ENCODE data around the gene HSD17B7. TPM values are rescaled to one million over a fixed set of nuclear protein-coding genes. Genes with fewer than 3 reads are reported as not detected.

The HSD17B7 gene
- total and polyA plus RNA-seq, 9 of the 15 experiments (the other 6 are each of a cell fraction or from before 2014, with no cell fraction given), result 12.7 to 48.7 (median 21.3) TPM

- TF ChIP-seq ZFP30 (CRISPR knock-in tag; IDR thresholded peaks at IDR 0.05; ENCODE audit: borderline replicate concordance), result no peak
- TF ChIP-seq ZNF184 (CRISPR knock-in tag; IDR thresholded peaks at IDR 0.05), result peak; percentile 57; the same call in 1 of the 2 replicates
- FAIRE-seq (no peak), DNase-seq (ENCODE audit: extremely low read depth in 1 of 4, low spot score in 3 of 4) (no peak), ATAC-seq (no peak)
- POLR2A ChIA-PET, result no interaction called here
- H2AFZ ChIP-seq (ENCODE audit: low read depth, low read length), result no peak overlapping the region
- no peaks in the 10 kb centered on the region for H3K9me3 ChIP-seq (replicated peaks; ENCODE audit: control insufficient read depth, insufficient read depth, low read depth, low read length)
- no peaks in the 10 kb centered on the region for H3K36me3 ChIP-seq (ENCODE audit: control insufficient read depth, insufficient read depth, low read length)
- no peak overlapping the region for H3K4me2 ChIP-seq (ENCODE audit: insufficient read depth, low read length)
- H4K20me1 ChIP-seq (replicated peaks; ENCODE audit: control insufficient read depth, insufficient read depth, low read length), result no peaks in the 10 kb centered on the region
- peaks cover 0 to 4% of the 10 kb centered on the region in 2 experiments; a peak in 2 of 5 replicates for H3K27me3 ChIP-seq (ENCODE audit: control insufficient read depth in 2 of 2, insufficient read depth in 2 of 2, low read length in 2 of 2)
- H3K9ac ChIP-seq (ENCODE audit: insufficient read depth in 1 of 2, low read depth in 2 of 2, low read length in 2 of 2), result no peak overlapping the region
- in situ Hi-C loops (cut with MboI) (loop anchor here (10.0 kb wide), 1 partner anchor 333 kb away; no protein-coding TSS in a partner anchor), intact Hi-C loops (cut with micrococcal nuclease) (no loop called here)
- CTCF ChIA-PET (ENCODE audit: low intra/inter-chr PET ratio), result no interaction called here
- no TSS peak for BruUV-seq (replicated peaks)
- no peaks in the 10 kb centered on the region for H3K9me1 ChIP-seq (ENCODE audit: control insufficient read depth, insufficient read depth, low read length)
- no peak overlapping the region for H3K27ac ChIP-seq (ENCODE audit: extremely low read depth, low read depth, low read length)
- no peak overlapping the region for H3K4me3 ChIP-seq
- WGBS (ENCODE audit: insufficient coverage, low coverage, missing lambda C conversion rate), result 0% methylated on average over 1 of the region's 1 CpG
- H3K4me1 ChIP-seq (replicated peaks in 1 of 2; ENCODE audit: control insufficient read depth in 2 of 2, insufficient read depth in 2 of 2, low read length in 2 of 2), result no peaks in the 10 kb centered on the region; a peak in 1 of 5 replicates
- no peaks in the 10 kb centered on the region for H3K79me2 ChIP-seq (ENCODE audit: control insufficient read depth, insufficient read depth, low read length)
Observed at GRCh38 chr1:162851341-162851740, 60.8 kb downstream of the HSD17B7 start.

DNA sequence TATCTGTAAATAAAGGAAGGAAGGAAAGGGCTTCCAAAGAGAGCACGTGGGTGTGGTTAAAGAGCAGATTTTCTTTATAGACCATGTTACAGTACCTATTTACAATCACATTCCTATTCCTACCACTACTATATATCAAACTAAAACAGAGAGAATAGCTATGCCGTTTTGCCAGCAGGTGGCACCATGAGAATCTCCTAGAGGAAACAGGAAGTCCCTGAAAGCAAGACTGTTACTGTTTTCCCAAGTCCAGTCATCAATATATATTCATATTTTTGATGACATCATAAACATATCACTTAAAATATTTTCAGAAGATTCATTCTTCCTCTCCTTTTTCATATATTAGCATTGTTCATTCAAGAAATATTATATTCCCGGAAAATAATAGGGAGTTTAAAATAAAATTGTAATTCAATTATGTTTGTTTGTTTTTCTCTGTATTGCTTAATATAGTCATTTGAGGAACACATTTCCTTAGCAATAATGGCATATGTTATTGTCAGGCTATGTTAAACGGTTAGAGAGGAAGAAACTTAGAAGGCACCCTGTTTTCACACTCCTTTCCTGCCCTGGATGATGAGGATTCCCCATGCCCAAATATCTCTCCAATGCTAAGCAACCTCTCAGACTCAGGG, 63.9 kb downstream of the HSD17B7 start:
- H3K79me2 ChIP-seq (ENCODE audit: control insufficient read depth, insufficient read depth, low read length), result no peaks in the 10 kb centered on the region
- no peak overlapping the region for H3K4me2 ChIP-seq (ENCODE audit: insufficient read depth, low read length)
- H3K9me1 ChIP-seq (ENCODE audit: control insufficient read depth, insufficient read depth, low read length), result no peaks in the 10 kb centered on the region
- BruUV-seq (replicated peaks), result no TSS peak
- H3K36me3 ChIP-seq (ENCODE audit: control insufficient read depth, insufficient read depth, low read length), result no peaks in the 10 kb centered on the region
- POLR2A ChIA-PET, result interaction anchor here (0.5 kb wide), 1 partner anchor 221 kb away, joined by 4 read pairs; no protein-coding TSS in a partner anchor
- FAIRE-seq, result peak; percentile 51
- WGBS (ENCODE audit: insufficient coverage, low coverage, missing lambda C conversion rate), result 2% methylated on average over 4 of the region's 4 CpGs
- CTCF ChIA-PET (ENCODE audit: low intra/inter-chr PET ratio), result interaction anchor here (1.2 to 1.6 kb wide), 2 partner anchors 321 to 461 kb away, joined by 7 to 19 read pairs; no protein-coding TSS in a partner anchor
- ATAC-seq, result peak; percentile 93
- H3K27me3 ChIP-seq (ENCODE audit: control insufficient read depth in 2 of 2, insufficient read depth in 2 of 2, low read length in 2 of 2), result 0 out of 5 replicates have a peak, but pooled peaks cover 3 to 4% of the 10 kb centered on the region in 2 experiments
- no peaks in the 10 kb centered on the region for H3K9me3 ChIP-seq (replicated peaks; ENCODE audit: control insufficient read depth, insufficient read depth, low read depth, low read length)
- peak; percentile 62 to 75 (median 67) for DNase-seq (ENCODE audit: extremely low read depth in 1 of 4, low spot score in 3 of 4)
- no peaks in the 10 kb centered on the region for H3K4me1 ChIP-seq (replicated peaks in 1 of 2; ENCODE audit: control insufficient read depth in 2 of 2, insufficient read depth in 2 of 2, low read length in 2 of 2)
- no peaks in the 10 kb centered on the region for H4K20me1 ChIP-seq (replicated peaks; ENCODE audit: control insufficient read depth, insufficient read depth, low read length)
- no peak overlapping the region for H3K27ac ChIP-seq (ENCODE audit: extremely low read depth, low read depth, low read length)
- peak overlapping the region; percentile 72 for H2AFZ ChIP-seq (ENCODE audit: low read depth, low read length)
- in situ Hi-C loops (cut with MboI) (loop anchor here (10.0 kb wide), 1 partner anchor 330 kb away; no protein-coding TSS in a partner anchor), intact Hi-C loops (cut with micrococcal nuclease) (loop anchor here (1.0 to 2.0 kb wide), 2 partner anchors 320 to 463 kb away; no protein-coding TSS in a partner anchor)
- no peak overlapping the region for H3K9ac ChIP-seq (ENCODE audit: insufficient read depth in 1 of 2, low read depth in 2 of 2, low read length in 2 of 2)
- H3K4me3 ChIP-seq, result no peak overlapping the region
- TF ChIP-seq SREBF1 (IDR thresholded peaks at IDR 0.05; ENCODE audit: borderline replicate concordance, low read depth, low read length) (no peak), THRAP3 (IDR thresholded peaks at IDR 0.05; ENCODE audit: borderline replicate concordance) (no peak), FUS (optimal IDR thresholded peaks at IDR 0.05; ENCODE audit: low read depth, low read length) (no peak), EZH2 (IDR thresholded peaks at IDR 0.05; ENCODE audit: borderline replicate concordance, low read depth, low read length) (no peak), BRCA1 (IDR thresholded peaks at IDR 0.05) (no peak), BRCA1 (CRISPR knock-in tag; IDR thresholded peaks at IDR 0.05) (no peak), ZKSCAN8 (CRISPR knock-in tag; IDR thresholded peaks at IDR 0.05) (no peak), MIER1 (IDR thresholded peaks at IDR 0.05; ENCODE audit: low read depth) (no peak), MEF2A (IDR thresholded peaks at IDR 0.05; ENCODE audit: control insufficient read depth, low read depth, low read length) (no peak), ZNF507 (tag; conservative IDR thresholded peaks at IDR 0.05) (no peak), ZNF175 (CRISPR knock-in tag; IDR thresholded peaks at IDR 0.05; ENCODE audit: low read depth) (no peak)

Measured in K562 (cell line).